ENCODE data around the gene USP28.

GRCh38 chr11:113906516-113906915 lies 31.1 kb upstream of the USP28 start:
- TF ChIP-seq CTCF (IDR thresholded peaks at IDR 0.05): no peak
- no peak for TF ChIP-seq POLR2A (IDR thresholded peaks at IDR 0.05)
